Muscle of leg (tissue), 11 donors: ENCODE data around the gene TSPAN33. TPM values are rescaled to one million over a fixed set of nuclear protein-coding genes. Genes with fewer than 3 reads are reported as not detected.
"Not testable (repeated sequence)": the region's sequence is repeated elsewhere in the genome, so short reads cannot be mapped to it uniquely, and the experiment has no call there.

Experiments used
- DNase-seq: peaks from one replicate; pipeline ENCODE4 v3.0.0; 2013
- H3K27ac ChIP-seq: one replicate; pipeline ENCODE4 v1.5.1; 2013; ENCODE audit warnings: mild to moderate bottlenecking, low read length, control low read depth
- H3K27me3 ChIP-seq: one replicate; pipeline ENCODE4 v1.6.1; 2013; ENCODE audit warnings: low read length; ENCODE audit not compliant: control insufficient read depth, insufficient read depth
- H3K36me3 ChIP-seq: one replicate; pipeline ENCODE4 v1.6.1; 2013; ENCODE audit warnings: low read length; ENCODE audit not compliant: control insufficient read depth, insufficient read depth
- H3K4me1 ChIP-seq: one replicate; pipeline ENCODE4 v1.6.1; 2013; ENCODE audit warnings: low read length; ENCODE audit not compliant: control insufficient read depth, insufficient read depth
- H3K4me3 ChIP-seq: one replicate; pipeline ENCODE4 v1.5.1; 2013; ENCODE audit warnings: low read length, control low read depth
- H3K9me3 ChIP-seq: replicated peaks from 2 replicates; pipeline ENCODE4 v1.6.1; 2013; ENCODE audit warnings: low read depth, low read length; ENCODE audit not compliant: control insufficient read depth
- WGBS: methylation state at CpG from one replicate; pipeline ENCODE4 v1.1.5; 2013; ENCODE audit warnings: missing lambda C conversion rate; ENCODE audit not compliant: insufficient coverage; 5-methylcytosine and 5-hydroxymethylcytosine counted together
- polyA plus RNA-seq, 8 donors: library from polyadenylated mRNA; unstranded; fragments of 120-200 nt; gene quantifications; one replicate each; pipeline versions ENCODE4 v1.2.1 to v1.2.3, GENCODE V29; 2013; ENCODE audit warnings: inconsistent platforms in 1 of 8, low replicate concordance in 1 of 8; ENCODE audit not compliant: insufficient read length in 8 of 8, insufficient read depth in 1 of 8
- total RNA-seq: library from RNA; stranded (reverse); fragments of 120-200 nt; gene quantifications from one replicate; pipeline ENCODE4 v1.2.4, GENCODE V29; 2013

Gene TSPAN33
- total and polyA plus RNA-seq, 9 donors, result 23.9 to 52.4 (median 45.8) TPM

DNA sequence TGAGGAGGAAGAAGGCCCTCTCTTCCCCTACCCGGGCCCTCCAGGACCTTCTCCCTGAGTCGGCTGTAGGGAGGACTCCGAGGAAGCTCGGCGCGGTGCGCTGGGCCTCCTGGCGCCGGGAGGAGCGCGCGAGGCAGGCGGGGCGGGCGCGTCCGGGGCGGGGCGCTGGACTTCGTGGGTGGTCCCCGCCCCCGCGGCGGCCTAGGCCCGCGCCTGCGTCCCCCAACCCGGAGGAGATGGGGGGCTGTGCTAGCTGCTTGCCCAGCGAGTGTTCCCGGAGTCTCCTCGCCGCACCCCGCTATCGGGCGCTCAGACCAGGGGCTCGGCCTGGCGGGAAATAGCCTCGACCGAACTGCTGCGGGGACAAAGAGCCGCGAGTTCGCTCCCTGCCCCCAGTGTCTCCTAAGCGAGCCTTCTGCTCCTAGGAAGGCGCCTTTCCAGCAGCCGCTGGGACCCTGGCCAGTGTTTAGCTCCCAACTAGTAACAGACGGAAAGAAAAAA is 24.7 kb downstream of the TSPAN33 start:
- peaks cover 14% of the 10 kb centered on the region for H3K36me3 ChIP-seq
- DNase-seq, result peak; percentile 85
- H3K27ac ChIP-seq, result peak overlapping the region; percentile 51
- under 1% methylated on average over 35 of the region's 47 CpGs for WGBS
- no peaks in the 10 kb centered on the region for H3K9me3 ChIP-seq
- peaks cover 2% of the 10 kb centered on the region for H3K27me3 ChIP-seq
- H3K4me1 ChIP-seq, result peaks cover 20% of the 10 kb centered on the region
- peak overlapping the region; percentile 47 for H3K4me3 ChIP-seq

DNA sequence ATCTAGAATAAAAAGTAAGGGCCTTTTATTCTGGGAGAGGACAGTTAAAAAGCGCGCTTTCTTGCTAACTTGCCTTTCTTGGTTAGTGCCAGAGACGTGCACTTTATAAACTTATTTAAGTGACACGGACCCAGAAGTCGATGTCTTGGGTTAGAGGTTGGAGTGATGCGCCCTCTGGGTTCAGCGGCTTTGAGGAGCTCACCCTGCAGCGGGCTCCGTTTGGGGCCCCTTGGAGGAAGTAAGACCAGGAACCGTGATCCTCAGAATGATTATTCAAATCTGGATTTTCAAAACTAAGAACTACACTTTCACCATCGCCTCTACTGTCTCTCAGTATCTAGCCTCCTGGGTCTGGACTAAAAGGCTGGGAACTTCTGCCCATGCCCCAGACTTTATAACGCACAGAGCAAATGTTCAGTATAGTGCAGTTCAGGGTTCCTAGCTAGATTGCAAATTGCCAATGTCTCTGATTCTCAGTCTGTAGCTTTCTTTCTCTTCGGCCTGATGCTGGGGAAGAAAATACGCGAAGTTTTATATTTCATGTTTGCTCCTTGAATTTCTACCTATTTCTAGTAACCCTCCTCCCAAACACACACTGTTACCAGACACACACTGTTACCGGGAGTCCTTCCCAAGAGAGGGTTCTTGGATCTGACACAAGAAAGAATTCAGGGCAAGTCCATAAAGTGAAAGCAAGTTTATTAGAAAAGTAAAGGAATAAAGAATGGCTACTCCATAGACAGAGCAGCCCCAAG is 25.4 kb downstream of the TSPAN33 start:
- H3K36me3 ChIP-seq, result peaks cover 11% of the 10 kb centered on the region
- peaks cover 20% of the 10 kb centered on the region for H3K4me1 ChIP-seq
- H3K27ac ChIP-seq, result peak overlapping the region; percentile 48
- DNase-seq, result peak; percentile 66
- peaks cover 2% of the 10 kb centered on the region for H3K27me3 ChIP-seq
- WGBS, result 37% methylated on average over 3 of the region's 16 CpGs
- H3K9me3 ChIP-seq, result no peaks in the 10 kb centered on the region
- H3K4me3 ChIP-seq, result peak overlapping the region; percentile 47

DNA sequence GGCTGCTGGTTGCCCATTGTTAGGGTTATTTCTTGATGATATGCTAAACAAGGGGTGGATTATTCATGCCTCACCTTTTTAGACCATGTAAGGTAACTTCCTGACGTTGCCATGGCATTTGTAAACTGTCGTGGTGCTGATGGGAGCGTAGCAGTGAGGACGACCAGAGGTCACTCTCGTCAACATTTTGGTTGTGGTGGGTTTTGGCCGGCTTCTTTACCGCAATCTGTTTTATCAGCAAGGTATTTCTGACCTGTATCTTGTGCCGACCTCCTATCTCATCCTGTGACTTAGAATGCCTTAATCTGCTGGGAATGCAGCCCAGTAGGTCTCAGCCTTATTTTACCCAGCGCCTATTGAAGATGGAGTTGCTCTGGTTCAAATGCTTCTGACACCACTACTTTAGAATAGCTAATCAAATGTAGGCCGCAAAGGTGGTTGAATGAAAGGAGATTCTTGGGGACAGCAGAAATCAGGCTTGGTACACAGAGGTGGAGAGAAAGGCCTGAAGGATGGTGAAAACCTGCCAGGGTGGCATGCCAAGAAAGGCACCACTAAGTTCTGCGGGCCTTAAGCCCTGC is 26.0 kb downstream of the TSPAN33 start:
- Histone ChIP-seq H3K9me3 (no peaks in the 10 kb centered on the region), H3K27ac (no peak overlapping the region), H3K36me3 (peaks cover 11% of the 10 kb centered on the region), H3K4me3 (no peak overlapping the region), H3K4me1 (peaks cover 20% of the 10 kb centered on the region), H3K27me3 (peaks cover 2% of the 10 kb centered on the region)
- no peak for DNase-seq
- WGBS, result 86% methylated on average over 5 of the region's 11 CpGs

- H3K27me3 ChIP-seq, H3K4me3 ChIP-seq, H3K9me3 ChIP-seq, H3K36me3 ChIP-seq, H3K27ac ChIP-seq, DNase-seq: not testable (repeated sequence)
- no CpG with 5 or more reads among the region's 7 CpGs for WGBS
- H3K4me1 ChIP-seq, result peaks cover 11% of the 10 kb centered on the region
These were observed 29.4 kb downstream of the TSPAN33 start for GRCh38 chr7:129173861-129174260.

DNA sequence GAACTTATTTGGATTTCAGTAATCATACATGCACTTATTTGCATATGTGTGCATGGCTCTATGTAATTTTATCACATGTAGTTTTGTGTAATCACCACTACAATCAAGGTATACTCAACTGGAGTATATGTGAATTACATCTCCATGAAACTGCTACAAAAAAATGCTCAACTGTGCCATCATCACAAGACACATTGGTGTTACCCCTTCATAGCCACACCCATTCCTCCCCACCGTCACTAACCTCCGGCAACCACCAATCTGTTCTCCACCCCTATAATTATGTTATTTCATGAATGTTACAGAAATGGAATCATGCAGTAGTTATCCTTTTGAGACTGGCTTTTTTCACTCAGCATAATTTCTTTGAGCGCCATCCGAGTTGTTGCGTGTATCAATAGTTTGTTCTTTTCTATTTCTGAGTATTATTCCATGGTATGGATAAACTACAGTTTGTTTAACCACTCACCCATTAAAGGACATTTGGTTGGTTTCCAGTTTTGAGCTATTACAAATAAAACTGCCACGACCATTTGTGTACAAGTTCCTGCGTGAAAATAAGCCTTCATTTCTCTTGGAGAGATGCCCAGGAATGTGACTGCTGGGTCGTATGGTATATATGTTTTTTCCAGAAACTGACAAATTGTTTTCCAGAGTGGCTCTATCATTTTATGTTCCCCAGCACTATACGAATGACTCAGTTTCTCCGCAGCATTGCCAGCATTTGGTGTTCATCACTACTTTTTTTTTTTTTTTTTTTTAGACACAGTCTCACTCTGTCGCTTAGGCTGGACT is 32.6 kb downstream of the TSPAN33 start:
- no peaks in the 10 kb centered on the region for H3K4me1 ChIP-seq
- peaks cover 2% of the 10 kb centered on the region for H3K9me3 ChIP-seq
- DNase-seq, result peak; percentile 37
- H3K27ac ChIP-seq, result no peak overlapping the region
- WGBS, result 25% methylated on average over 2 of the region's 11 CpGs
- no peak overlapping the region for H3K4me3 ChIP-seq
- no peaks in the 10 kb centered on the region for H3K36me3 ChIP-seq
- H3K27me3 ChIP-seq, result peaks cover 2% of the 10 kb centered on the region

GRCh38 chr7:129184981-129185670 is 40.6 kb downstream of the TSPAN33 start:
- Histone ChIP-seq H3K36me3 (no peaks in the 10 kb centered on the region), H3K9me3 (no peaks in the 10 kb centered on the region), H3K4me3 (no peak overlapping the region), H3K4me1 (peaks cover 18% of the 10 kb centered on the region), H3K27ac (peak overlapping the region; percentile 13), H3K27me3 (peaks cover 2% of the 10 kb centered on the region)
- DNase-seq, result peak; percentile 21
- no CpG with 5 or more reads among the region's 6 CpGs for WGBS

DNA sequence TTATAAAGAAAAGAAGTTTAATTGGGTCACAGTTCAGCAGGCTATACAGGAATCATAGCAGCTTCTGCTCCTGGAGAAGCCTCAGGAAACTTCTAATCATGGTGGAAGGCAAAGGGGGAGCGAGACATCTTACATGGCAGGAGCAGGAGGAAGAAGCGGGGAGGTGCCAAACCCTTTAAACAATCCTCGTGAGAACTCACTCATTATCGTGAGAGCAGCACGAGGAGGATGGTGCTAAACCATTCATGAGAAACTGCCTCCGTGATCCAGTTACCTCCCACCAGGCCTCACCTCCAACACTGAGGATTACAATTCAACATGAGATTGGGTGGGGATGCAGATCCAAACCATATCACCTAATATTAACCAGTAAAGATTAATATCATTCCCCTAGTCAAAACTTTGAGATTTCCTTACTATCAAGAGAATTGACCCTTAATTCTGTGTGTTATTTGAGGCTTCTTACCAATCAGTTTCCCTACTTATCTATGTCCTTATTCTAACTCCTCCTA is 42.3 kb downstream of the TSPAN33 start:
- no peak for DNase-seq
- 100% methylated on average over 1 of the region's 6 CpGs for WGBS

GRCh38 chr7:129187681-129188371 is 43.3 kb downstream of the TSPAN33 start:
- Histone ChIP-seq H3K27me3 (peaks cover 2% of the 10 kb centered on the region), H3K4me3 (peak overlapping the region; percentile 80), H3K4me1 (peaks cover 30% of the 10 kb centered on the region), H3K27ac (peak overlapping the region; percentile 83), H3K9me3 (no peaks in the 10 kb centered on the region), H3K36me3 (peaks cover 4% of the 10 kb centered on the region)
- DNase-seq, result no peak
- WGBS, result 10% methylated on average over 12 of the region's 14 CpGs

More for the DNA sequence above, 42.3 kb downstream of the TSPAN33 start:
- H3K4me3 ChIP-seq, result no peak overlapping the region
- H3K9me3 ChIP-seq, result no peaks in the 10 kb centered on the region
- H3K4me1 ChIP-seq, result peaks cover 28% of the 10 kb centered on the region
- H3K36me3 ChIP-seq, result peaks cover 2% of the 10 kb centered on the region
- no peak overlapping the region for H3K27ac ChIP-seq
- H3K27me3 ChIP-seq, result peaks cover 2% of the 10 kb centered on the region

DNA sequence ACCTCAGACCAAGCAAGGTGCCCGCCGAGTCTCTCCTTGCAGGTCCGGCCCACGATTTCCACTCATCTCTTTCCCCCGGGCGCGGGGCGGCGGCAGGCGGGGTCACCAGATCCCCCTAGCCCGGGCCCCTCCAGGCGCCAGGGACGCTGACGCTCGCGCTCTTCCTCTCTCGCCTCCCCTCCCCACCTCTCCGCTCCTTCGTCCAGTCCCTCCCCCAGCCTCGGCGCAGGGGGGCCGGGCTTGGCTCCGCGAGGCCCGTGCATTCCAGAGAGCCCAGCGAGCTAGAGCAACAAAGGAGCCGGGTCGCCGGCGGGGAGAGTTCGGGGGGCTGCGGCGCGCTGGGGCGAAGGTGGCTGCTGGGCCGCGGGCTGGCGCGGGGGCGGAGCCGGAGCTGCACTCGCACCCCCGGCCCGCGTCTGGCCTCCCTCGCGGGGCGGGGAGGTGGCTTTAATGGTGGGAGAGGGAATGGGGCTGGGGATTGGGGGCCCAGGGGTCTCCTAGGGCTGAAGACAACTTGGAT is 43.9 kb downstream of the TSPAN33 start, which contains the start of gene SMO:
TSS of gene SMO (plus strand) at position 262 of the 520 bp plus-strand sequence. CDS start 519 bp downstream, outside the sequence.
- peaks cover 2% of the 10 kb centered on the region for H3K27me3 ChIP-seq
- H3K9me3 ChIP-seq, result no peaks in the 10 kb centered on the region
- DNase-seq, result peak; percentile 95
- under 1% methylated on average over 41 of the region's 48 CpGs for WGBS
- peaks cover 32% of the 10 kb centered on the region for H3K4me1 ChIP-seq
- H3K36me3 ChIP-seq, result peaks cover 4% of the 10 kb centered on the region
- peak within 1 kb of the TSS; percentile 80 for H3K4me3 ChIP-seq
- H3K27ac ChIP-seq, result peak within 1 kb of the TSS; percentile 83
